Liver (tissue), 9 donors: ENCODE data around the gene SLC14A1. TPM values are rescaled to one million over a fixed set of nuclear protein-coding genes. Genes with fewer than 3 reads are reported as not detected.

Experiments
- DNase-seq: peaks from one replicate; pipeline ENCODE4 v3.0.0-alpha.2; 2017; ENCODE audit warnings: low spot score
- H3K27ac ChIP-seq, 2 donors: one replicate each; pipeline ENCODE4 v1.7.0; 2013; ENCODE audit warnings: inconsistent platforms in 2 of 2, low read length in 2 of 2, control low read depth in 1 of 2, low read depth in 1 of 2, mild to moderate bottlenecking in 1 of 2
- H3K27me3 ChIP-seq, 4 donors: one replicate each; pipeline versions ENCODE4 v1.6.1 to v1.7.0; 2013; ENCODE audit warnings: low read length in 3 of 4, inconsistent platforms in 1 of 4, mild to moderate bottlenecking in 1 of 4, moderate library complexity in 1 of 4; ENCODE audit not compliant: control insufficient read depth in 4 of 4, insufficient read depth in 4 of 4
- H3K36me3 ChIP-seq, 4 donors: one replicate each; pipeline versions ENCODE4 v1.6.1 to v1.7.0; 2013; ENCODE audit warnings: low read length in 3 of 4, mild to moderate bottlenecking in 3 of 4, low read depth in 1 of 4, moderate library complexity in 1 of 4; ENCODE audit not compliant: control insufficient read depth in 4 of 4, insufficient read depth in 3 of 4
- H3K4me1 ChIP-seq, 4 donors: one replicate each; pipeline versions ENCODE4 v1.6.1 to v1.7.0; 2013; ENCODE audit warnings: low read length in 3 of 4, mild to moderate bottlenecking in 3 of 4, moderate library complexity in 1 of 4; ENCODE audit not compliant: control insufficient read depth in 4 of 4, insufficient read depth in 4 of 4
- H3K4me3 ChIP-seq, 3 donors: one replicate each; pipeline versions ENCODE4 v1.6.1 to v1.7.0; 2013; ENCODE audit warnings: low read length in 3 of 3, control low read depth in 1 of 3, low read depth in 1 of 3, mild to moderate bottlenecking in 1 of 3
- H3K9ac ChIP-seq, 2 donors: one replicate each; pipeline ENCODE4 v1.7.0; 2013; ENCODE audit warnings: low read length in 2 of 2, mild to moderate bottlenecking in 2 of 2, moderate library complexity in 2 of 2, control low read depth in 1 of 2, low read depth in 1 of 2
- H3K9me3 ChIP-seq, 4 donors: one replicate each; pipeline versions ENCODE4 v1.6.1 to v1.7.0; 2013; ENCODE audit warnings: low read length in 3 of 4; ENCODE audit not compliant: control insufficient read depth in 4 of 4
- ATF3 ChIP-seq: IDR thresholded peaks from 2 replicates; pipeline ENCODE4 v1.6.1; 2016; ENCODE audit warnings: antibody characterized with exemption
- FOXA1 ChIP-seq: IDR thresholded peaks from 2 replicates; pipeline ENCODE4 v1.6.1; 2016; ENCODE audit warnings: antibody characterized with exemption
- FOXA2 ChIP-seq: IDR thresholded peaks from 2 replicates; pipeline ENCODE4 v1.6.1; 2016; ENCODE audit warnings: antibody characterized with exemption
- GABPA ChIP-seq, 2 donors: IDR thresholded peaks in 1 of 2; conservative IDR thresholded peaks in 1 of 2; 2 replicates each; pipeline ENCODE4 v1.6.1; 2016; ENCODE audit warnings: antibody characterized with exemption in 2 of 2, mild to moderate bottlenecking in 1 of 2, moderate library complexity in 1 of 2
- HNF4G ChIP-seq: IDR thresholded peaks from 2 replicates; pipeline ENCODE4 v1.6.1; 2016; ENCODE audit warnings: antibody characterized with exemption
- NR2F2 ChIP-seq: IDR thresholded peaks from 2 replicates; pipeline ENCODE4 v1.6.1; 2016; ENCODE audit warnings: antibody characterized with exemption
- RAD21 ChIP-seq, 2 donors: IDR thresholded peaks; 2 replicates each; pipeline ENCODE4 v1.6.1; 2016; ENCODE audit warnings: antibody characterized with exemption in 2 of 2, mild to moderate bottlenecking in 2 of 2
- REST ChIP-seq: IDR thresholded peaks from 2 replicates; pipeline ENCODE4 v1.6.1; 2016; ENCODE audit warnings: antibody characterized with exemption, mild to moderate bottlenecking
- RXRA ChIP-seq, 2 donors: IDR thresholded peaks; 2 replicates each; pipeline ENCODE4 v1.6.1; 2017 to 2018; ENCODE audit warnings: antibody characterized with exemption in 2 of 2, mild to moderate bottlenecking in 1 of 2
- SP1 ChIP-seq: IDR thresholded peaks from 2 replicates; pipeline ENCODE4 v1.6.1; 2018; ENCODE audit warnings: antibody characterized with exemption, mild to moderate bottlenecking
- YY1 ChIP-seq: IDR thresholded peaks from 2 replicates; pipeline ENCODE4 v1.6.1; 2016; ENCODE audit warnings: antibody characterized with exemption, mild to moderate bottlenecking
- WGBS: extraction: QIAGEN DNeasy Blood & Tissue Kit; methylation state at CpG from one replicate; pipeline ENCODE4 v1.1.7; 2013; 5-methylcytosine and 5-hydroxymethylcytosine counted together
- polyA plus RNA-seq, 2 donors: library from polyadenylated mRNA; stranded (reverse) in 1 of 2; unstranded in 1 of 2; fragments of 200-250 nt in 1 of 2; fragments of >200 nt in 1 of 2; fragmentation: Nextera tagmentation in 1 of 2; extraction: Ambion mirVana in 1 of 2; gene quantifications; one replicate each; pipeline versions ENCODE4 v1.2.1 to v1.2.3, GENCODE V29; 2013 to 2015
- total RNA-seq, 2 donors: library from RNA; depleted of rRNA; stranded (reverse); fragments of >200 nt; gene quantifications; one replicate each; pipeline ENCODE4 v1.2.3, GENCODE V29; 2014
- donor health status: healthy.
- donor health status: healthy.
- donor health status: healthy.
- donor health status: healthy.
- donor health status: healthy.

Gene SLC14A1
- total and polyA plus RNA-seq, 4 donors = 0.56 to 96.7 (median 0.80) TPM

GRCh38 chr18:45726603-45727002, 2.6 kb downstream of the SLC14A1 start (continued):
- TF ChIP-seq REST = no peak
- TF ChIP-seq GABPA (IDR thresholded peaks at IDR 0.05 in 1 of 2, conservative IDR thresholded peaks at IDR 0.05 in 1 of 2) = no peak
- no peak for TF ChIP-seq HNF4G

- no peaks in the 10 kb centered on the region for H3K9me3 ChIP-seq
- no peaks in the 10 kb centered on the region for H3K4me1 ChIP-seq
- H3K27me3 ChIP-seq = no peaks in the 10 kb centered on the region
- no peaks in the 10 kb centered on the region for H3K36me3 ChIP-seq
- no peak overlapping the region for H3K9ac ChIP-seq
- H3K27ac ChIP-seq = no peak overlapping the region
- no peak for DNase-seq
- 97% methylated on average over 18 of the region's 18 CpGs for WGBS
- TF ChIP-seq YY1 (no peak), FOXA2 (no peak)
- H3K4me3 ChIP-seq = no peak overlapping the region
Measured at GRCh38 chr18:45727068-45727467, 3.1 kb downstream of the SLC14A1 start.

GRCh38 chr18:45728336-45729010, 4.5 kb downstream of the SLC14A1 start:
- 77% methylated on average over 2 of the region's 2 CpGs for WGBS
- no peaks in the 10 kb centered on the region for H3K4me1 ChIP-seq
- no peaks in the 10 kb centered on the region for H3K9me3 ChIP-seq
- no peak overlapping the region for H3K9ac ChIP-seq
- no peak overlapping the region for H3K27ac ChIP-seq
- no peaks in the 10 kb centered on the region for H3K27me3 ChIP-seq
- TF ChIP-seq RAD21 (IDR thresholded peaks at IDR 0.05) (no peak), FOXA1 (no peak), RXRA (IDR thresholded peaks at IDR 0.05) (no peak), REST (no peak), ATF3 (no peak), HNF4G (no peak), FOXA2 (no peak), SP1 (no peak), NR2F2 (no peak)
- H3K36me3 ChIP-seq = no peaks in the 10 kb centered on the region
- no peak overlapping the region for H3K4me3 ChIP-seq
- DNase-seq = no peak
